Limb (tissue), 2 donors: Measurements from ENCODE around the gene BDKRB2.

Experiments used
- DNase-seq, 2 donors: peaks; one replicate each; pipeline ENCODE4 v3.0.0-alpha.2; 2016; ENCODE audit errors: extremely low spot score in 2 of 2

Gene BDKRB2

DNA sequence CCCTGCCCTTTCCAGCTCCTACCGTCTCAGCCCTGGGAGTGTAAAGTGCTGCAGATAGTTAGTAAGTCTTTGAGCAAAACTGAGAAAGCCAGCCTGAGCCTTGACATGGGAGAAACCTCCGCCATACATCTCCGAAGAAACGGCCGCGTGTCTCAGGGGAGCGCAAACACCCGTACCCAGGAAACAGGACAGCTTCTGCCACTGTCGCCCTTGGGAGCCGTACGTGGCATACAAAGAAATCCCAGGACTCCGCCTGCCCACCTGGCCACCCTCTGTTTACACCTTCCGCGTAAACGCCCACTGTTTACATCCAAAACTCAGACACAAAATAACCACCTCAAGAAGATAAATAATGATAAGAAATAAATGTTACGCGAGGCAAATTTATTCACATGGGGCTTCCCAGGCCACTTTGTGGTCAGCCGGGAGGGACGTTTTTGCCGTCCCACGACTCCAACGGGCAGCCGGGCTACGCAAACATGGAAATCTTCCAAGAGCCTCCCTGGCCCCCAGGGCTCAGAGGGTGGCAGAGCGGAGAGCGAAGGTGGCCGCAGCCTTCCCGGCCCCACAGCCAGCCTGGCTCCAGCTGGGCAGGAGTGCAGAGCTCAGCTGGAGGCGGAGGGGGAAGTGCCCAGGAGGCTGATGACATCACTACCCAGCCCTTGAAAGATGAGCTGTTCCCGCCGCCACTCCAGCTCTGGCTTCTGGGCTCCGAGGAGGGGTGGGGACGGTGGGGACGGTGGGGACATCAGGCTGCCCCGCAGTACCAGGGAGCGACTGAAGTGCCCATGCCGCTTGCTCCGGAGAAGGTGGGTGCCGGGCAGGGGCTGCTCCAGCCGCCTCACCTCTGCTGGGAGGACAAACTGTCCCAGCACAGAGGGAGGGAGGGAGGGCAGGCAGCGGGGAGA is at the start of gene BDKRB2:
Gene BDKRB2, plus strand, starts transcription at position 689 of the 908 bp plus-strand sequence. CDS start 32,269 bp downstream, outside the sequence.
- DNase-seq = peak; percentile 78 to 82

DNA sequence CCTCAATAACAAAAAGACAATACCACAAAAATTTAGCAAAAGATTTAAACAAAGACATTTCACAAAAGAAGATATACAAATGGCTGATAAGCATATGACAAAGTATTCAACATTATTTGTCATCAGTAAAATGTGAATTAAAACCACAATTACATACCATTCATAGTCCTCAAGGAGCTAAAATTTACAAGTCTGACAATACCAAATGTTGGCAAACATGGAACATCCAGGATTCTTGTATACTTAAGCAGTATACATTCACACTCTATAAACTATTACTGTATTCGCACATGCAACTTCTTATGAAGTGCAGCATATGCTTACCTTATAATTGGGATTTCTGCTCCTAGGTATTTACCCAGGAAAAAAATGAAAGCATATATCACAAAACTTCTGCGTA is 49.7 kb upstream of the BDKRB2 start:
- no peak for DNase-seq

DNA sequence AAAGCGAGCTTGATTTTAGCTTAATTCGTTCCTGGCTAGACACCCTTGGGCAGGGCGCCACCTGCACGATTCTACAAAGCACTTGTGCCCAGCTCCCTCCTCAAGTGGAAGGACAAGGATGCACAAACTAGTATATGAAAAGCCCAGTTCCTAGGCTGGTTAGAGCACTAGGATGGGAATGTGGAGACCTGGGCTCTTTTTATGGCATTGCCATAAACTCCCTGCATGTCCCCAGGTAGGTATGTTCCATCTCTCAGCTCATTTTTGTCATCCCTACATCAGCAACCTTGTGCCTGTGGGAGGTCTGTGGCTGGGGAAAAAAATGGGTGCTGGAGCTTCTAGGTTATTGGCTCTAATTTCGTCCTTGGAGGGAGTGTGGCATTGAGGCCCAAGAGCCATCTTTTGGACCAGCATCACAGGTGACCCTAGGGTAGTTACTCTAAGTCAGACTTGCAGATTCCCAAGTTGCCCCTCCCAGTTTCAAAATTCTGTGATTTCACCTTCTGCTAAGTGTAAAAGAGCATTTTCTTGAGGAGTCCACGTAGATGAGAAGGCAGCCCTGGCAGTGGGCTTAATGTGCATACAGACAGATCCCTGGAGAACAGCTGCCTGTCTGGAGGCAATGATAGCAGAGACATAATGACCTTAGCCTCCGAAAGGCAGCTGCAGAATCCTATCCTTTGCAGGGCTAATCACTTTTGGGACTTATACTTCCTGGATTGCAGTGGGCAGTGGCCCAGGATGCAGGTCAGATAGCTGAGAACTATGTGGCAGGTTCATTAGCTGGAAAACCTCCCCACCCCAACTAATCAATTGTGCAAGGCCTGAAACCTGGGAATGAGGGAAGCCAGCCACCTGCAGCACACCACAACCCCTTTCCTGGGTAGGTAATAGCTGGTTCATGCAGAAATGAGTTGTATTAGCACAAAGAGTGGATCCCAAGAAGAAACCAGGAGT is 47.6 kb upstream of the BDKRB2 start:
- no peak for DNase-seq

DNA sequence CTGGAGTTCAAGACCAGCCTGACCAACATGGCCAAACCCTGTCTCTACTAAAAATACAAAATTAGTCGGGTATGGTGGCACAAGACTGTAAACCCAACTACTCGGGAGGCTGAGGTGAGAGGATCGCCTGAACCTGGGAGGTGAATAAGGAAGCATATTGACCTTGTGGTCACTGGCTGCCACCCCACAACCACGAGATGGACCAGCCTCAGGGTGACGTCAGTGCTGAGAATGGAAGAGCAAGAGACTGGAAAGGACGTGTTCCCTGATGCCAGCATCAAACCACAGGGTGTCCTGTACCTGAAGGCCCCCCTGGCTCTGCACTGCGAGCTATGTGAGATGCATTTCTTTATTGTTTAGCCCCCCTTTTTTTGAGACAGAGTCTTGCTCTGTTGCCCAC is 45.9 kb upstream of the BDKRB2 start:
- no peak for DNase-seq

DNA sequence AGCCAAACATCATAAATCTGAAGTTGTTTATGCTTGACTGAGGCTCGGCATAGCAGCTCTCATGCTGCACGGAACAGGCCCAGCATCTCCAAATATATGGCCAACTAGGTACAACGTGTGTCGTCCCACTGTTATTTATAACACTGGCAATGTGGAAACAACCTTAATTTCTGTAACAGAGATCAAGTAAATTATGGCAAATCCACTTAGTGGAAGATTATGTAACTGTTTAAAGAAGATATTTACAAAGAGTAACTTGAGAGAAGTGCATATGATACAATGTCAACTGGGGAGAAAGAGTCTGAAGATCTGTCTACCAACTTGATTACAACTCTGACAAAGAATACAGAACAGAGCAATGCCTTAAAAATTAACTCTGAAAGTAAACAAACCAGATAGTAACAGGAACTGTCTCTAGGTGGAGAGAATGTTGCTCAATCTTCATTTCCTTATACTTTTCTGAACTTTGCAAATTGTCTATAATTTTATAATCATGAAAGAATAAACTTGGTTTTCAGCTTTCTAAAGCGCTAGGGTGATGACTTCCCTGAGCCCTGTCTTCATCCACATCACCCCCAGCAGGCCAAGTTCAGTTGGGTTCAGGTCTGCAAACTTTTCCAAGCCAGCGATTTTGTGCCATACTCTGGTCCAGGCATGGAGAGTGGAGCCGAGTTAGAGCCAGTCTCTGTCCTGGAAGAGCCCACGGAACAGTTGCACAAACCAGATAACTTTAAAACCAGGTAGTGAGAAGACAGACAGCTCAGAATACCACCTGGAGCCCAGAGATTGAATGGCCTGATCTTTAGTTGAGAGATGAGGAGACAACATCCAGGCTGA is 44.3 kb upstream of the BDKRB2 start:
- no peak for DNase-seq

DNA sequence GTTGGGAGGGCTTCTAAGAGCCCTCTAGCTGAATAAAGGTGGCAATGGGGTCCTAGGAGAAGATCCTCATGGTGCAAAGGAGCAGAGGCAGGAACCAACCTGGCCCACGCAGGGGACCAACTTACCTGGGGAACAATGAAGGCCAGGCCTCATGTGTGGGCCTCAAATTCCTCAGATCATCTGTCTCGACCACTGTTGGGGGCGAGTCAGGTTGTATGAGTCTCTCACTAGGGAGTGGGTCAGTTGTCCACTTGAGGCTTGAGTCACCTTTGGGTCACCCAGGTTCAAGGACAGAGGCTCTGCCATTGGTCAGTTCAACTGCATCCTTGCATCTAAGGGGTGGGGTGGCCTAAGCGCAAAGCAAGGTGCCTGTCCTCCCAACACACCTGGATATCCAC is 43.7 kb upstream of the BDKRB2 start:
- no peak for DNase-seq

DNA sequence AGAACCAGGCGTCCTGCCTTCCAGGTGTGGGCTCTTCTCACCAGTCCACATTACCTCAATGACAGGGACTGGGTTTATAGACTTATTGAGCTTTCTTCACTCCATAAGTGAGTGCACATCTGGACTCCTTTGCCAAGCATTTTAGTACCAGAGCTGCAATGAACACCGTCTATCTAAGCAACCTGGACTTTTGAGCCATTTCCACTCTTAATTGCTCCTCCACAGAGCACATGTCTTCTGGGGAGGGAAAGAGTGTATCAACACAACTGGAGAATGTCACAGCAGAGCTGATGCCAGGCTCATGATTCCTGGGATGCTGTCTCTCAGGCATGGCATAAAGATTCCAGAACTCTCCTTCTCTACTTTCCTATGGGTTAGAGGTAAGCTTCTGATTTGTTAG is 43.0 kb upstream of the BDKRB2 start:
- DNase-seq = no peak

DNA sequence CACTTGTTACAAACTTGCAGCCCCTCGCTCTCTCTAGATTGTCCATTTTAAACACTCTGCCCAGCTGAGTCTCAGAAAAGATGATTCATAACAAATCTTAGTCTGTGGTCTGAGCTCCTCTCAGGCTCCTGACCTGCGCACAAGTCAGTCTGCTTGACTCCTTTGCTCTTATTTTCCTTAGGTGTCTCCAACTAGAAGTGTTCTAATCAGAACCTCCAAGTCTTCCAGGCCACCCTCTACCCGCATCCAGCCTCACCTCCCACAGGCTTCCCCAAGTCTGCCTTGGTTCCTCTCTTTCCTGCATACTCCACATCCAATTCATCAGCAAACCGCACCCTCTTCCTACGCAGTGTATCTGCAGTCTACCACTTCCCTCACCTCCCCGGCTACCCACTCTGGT is 42.4 kb upstream of the BDKRB2 start:
- DNase-seq = no peak

DNA sequence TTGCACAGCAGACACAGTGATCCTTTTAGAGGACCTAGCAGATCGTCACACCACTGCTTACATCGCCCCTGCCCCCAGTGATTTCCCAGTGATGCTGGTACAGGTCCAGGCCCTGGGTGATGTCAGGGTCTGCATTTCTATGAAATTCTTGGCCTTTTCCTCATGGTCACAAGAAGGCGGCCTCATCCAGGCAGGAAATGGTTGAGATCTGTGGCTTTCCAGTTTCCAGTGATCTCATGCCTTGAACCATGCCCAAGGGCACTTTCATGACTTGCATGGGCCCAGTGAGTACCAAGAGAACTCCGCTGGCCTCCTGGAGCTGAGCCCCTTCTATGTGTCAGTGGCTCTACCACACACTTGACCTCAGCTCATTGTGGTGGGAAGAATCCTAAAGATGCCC is 41.9 kb upstream of the BDKRB2 start:
- DNase-seq = no peak

DNA sequence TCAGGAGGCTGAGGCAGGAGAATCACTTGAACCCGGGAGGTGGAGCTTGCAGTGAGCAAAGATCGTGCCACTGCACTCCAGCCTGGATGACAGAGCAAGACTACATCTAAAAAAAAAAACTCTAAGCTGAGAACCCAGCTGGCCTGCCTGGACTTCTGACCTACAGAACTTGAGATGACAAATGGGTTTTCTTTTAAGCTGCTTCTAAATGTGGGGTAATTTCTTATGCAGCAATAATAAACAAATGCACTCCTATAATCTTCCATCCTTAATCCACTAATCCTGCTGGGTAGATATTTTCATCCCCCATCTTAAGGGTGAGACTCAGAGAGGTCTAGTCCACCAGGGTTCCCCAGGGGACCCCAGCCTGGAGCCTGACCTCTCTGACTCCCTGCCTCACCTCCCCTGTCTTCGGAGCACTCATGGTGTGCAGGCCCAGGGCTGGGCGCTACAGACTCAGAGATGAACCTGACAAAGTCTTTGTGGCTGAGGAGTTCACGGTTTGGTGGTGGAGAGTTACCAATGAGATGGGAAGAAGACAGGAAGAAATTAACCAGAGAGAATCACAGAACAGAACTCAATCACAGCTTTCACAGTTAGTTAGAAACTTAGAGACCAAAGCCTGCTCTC is 39.7 kb upstream of the BDKRB2 start:
- no peak for DNase-seq

DNA sequence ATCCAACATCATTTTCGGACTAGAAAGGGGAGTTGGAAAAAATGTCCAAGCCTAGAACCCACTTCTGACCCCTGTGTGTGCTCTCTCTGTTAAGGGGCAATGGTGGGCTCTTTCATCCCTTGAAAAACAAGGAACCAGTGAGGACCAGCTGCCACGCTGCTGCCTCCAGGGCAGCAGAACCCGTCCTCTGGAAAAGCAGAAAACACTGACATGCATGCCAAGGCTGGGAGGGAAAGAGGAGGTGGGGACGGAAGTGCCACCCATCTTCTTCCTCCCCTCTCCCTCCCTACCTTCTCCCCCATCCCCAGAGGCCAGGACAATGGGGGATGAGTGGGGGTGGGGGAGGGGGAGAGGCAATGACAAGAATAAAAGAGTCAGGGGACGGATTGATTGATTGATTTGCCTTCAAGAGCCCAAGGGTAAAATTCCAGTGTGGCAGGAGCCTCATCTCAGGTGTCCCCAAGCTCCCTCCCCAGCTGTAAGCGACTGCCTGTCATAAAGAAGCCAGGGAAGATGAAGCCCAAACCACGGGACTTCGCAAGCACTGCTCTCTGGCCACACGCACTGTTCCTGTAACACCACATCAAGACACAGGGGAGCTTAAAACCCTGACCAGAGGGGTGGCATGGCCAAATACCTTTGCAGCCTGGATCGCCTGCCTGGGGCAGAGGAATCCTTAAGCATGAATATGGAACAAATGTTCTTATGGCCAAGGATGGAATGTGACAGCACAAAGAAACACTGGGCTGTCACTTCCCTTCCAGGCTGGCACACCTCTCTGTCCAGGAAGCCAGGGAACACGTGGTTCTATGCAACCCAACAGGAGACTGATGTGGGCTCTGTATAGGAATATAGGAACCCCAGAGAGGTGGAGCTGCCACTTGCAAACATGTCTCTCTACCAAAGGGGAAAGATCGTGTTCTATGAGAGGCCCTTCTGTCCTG is 38.9 kb upstream of the BDKRB2 start:
- no peak for DNase-seq

DNA sequence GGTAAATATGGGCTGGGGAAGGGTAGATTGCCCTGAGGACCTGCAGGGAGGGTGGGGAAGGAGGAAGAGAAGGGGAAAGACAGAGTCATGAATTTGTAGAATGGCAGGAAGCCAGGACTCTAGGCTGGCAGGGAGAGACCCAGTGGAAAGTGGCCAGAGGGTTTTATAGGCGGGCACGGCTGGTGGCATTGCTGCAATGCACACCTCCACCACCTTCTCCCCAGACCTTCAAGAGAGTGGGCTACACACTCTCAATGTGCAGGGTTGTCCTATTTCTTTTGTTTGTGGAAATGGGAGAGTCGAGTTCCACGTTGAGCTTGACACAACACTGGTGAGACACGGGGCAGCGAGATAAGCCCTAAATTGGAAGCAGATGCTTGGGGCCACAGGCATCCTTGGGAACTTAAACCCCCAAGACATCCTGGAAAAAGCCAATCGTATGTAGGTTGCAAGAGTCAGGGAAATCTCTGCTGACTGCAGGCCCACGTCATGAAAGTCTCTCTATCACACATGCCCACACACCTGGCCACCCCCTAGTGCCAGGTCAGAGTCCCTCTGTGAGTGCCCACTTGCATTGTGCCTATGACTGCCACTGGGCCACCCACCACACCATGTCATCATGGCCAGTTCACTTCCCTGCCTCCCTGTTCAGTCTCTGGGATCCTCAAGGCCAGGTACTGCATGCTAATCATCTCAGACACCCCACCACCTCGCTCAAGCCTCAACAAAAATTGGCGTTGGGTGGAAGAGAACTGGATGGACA is 38.0 kb upstream of the BDKRB2 start:
- no peak for DNase-seq

DNA sequence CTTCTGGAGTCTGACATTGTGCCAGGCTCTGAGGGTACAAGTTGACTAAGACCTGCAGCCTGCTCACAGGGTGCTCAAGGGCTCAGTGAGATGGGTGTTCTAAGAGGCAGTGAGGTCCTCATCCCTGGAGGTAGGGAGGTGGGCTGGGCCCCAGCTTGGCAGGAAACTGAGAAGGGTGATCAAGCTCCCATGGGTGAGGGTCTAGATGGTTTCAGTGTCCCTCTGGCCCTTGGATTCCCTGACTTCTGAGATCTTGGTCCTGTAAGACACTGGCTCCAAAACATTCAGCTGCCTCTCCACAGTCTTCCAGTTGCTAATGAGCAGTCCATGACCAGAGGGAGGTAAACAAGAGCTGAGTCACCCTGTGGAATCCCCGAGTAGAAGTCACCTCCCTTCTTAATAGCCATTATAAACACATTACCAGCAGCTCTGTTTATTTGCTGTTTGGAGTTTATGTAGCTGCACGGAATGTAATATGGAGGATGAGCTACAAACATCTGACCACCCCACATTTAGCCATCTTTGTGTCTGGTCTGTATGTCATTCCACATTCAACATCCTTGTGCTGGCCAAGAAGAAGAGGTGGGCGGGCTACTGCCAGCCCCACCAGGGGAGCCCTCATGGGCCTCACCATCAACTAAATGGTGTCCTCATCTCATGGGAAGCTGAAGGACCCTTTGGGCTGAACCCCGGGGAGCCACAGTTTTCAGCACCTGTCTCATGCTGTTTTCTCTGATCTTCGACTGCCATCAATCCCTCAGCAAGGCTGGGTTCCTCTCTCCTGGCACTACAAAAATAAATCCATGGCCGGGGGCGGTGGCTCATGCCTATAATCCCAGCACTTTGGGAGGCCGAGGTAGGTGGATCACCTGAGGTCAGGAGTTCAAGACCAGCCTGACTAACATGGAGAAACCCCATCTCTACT is 37.2 kb upstream of the BDKRB2 start:
- DNase-seq = no peak

DNA sequence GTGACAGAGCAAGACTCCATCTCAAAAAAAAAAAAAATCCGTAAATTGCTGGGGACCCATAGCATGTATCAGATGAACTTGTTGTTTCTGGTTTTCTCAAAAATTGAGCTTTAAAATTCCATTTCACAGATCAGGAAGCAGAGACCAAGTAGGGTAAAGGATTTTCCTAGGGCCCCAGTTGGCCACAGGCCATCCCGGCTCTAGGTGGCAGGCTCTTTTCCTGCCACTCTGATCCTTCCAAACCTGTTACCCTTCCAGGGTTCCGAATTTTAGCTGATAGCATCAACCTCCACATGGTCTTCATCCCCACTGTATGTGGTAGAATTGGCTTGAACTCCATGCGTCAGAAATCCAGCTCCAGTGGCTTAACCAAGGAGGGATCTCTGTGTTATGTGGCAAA is 36.1 kb upstream of the BDKRB2 start:
- DNase-seq = no peak

DNA sequence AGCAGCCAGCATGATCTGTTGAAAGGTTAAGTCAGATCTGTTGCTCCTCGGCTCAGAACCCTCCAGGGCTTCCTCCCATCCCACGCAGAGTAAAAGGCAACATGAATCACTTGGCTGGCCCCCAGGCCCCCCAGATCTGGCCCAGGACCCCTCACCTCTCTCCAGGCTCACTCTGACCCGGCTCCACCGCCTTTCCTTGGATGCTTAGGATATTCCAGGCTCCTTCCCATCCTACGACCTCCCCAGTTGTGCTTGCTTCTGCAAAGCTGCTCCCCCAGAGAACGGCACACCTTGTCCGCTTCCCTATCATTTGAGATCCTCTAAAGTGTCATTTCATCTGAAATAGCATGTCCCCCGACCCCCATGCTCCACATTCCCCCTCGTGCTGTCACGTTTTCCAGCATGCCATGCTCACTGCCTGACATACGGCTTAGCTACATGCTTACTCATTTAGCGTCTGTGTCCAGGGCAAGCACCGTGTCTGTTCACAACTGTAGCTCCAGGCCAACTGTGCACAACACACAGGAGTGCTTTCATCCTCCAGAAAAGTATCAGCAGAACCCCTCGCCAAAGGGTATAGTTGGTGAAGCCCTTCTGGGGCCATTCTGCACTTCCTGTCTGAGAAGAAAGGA is 33.6 kb upstream of the BDKRB2 start:
- DNase-seq = no peak

DNA sequence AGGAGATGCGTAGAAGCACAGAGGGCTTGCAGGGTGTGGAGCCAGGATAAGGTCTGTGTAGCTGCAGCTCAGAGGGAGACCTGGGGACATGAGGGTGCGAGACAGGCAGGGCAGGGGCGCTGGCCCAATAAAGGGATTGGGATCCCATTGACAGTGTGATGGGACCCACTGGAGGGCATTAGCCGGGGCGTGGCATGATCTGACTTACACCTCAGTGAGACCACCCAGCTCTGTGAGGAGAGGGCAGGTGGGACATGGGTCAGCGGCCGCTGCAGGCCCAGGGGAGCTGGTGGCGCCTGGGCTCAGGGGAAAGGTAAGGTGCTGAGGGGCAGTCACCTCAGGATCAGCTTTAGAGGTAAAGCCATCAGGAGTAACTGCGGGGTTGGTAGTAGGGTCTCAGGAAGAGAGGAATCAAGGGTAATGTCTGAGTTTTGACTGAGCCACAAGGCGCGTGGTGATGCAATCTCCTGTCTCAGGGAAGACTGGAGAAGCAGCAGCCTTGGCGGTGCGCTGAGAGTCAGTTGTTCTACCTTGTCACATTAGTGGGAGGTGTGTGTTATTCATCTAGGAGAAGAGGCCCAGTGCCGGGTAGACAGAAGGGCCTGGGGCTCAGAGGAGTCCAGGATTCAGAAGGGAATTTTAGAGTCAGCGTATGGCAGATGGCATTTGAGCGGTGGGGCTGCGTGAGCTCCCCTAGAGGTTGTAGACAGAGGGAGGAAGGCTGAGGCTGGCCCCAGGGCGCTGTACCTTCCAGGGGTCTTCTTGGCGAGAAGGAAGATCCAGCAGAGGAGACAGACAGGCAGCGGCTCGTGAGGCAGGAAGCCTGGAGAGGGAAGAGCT is 30.8 kb upstream of the BDKRB2 start:
- DNase-seq = no peak

DNA sequence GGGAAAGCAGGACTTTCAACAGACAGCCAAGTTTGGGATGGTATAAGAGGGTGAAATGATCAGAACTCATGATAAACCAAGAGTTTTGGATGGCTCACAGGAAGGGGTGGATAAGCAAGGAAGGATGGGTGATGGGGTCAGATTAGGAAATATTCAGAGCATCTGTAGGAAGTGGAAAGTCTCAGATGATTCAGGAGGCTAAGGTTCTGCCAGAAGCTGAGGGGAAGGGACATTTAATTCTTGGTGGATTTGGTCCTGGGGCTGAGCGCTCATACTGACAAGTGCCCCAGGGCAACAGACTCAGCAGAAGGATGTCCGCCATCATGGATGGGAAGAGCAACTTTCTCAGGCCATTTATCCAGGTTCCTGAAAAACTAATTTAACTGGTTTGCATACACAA is 28.4 kb upstream of the BDKRB2 start:
- DNase-seq = no peak
